ENCODE data around the gene TSPAN18.

- no peak for TF ChIP-seq EZH2 (IDR thresholded peaks at IDR 0.05; ENCODE audit: insufficient read depth, poor library complexity, severe bottlenecking)
- TF ChIP-seq EZH2phosphoT487 (IDR thresholded peaks at IDR 0.05; ENCODE audit: insufficient read depth, low read depth), result no peak
Measured at GRCh38 chr11:44944181-44944852, 217.6 kb downstream of the TSPAN18 start.

Measured in GM23248 (cell line).